Inflammatory macrophage treated with lipopolysaccharide for 1 hour (primary cell): ENCODE results near the gene SPOCK1.
"Not testable (repeated sequence)": the region's sequence is repeated elsewhere in the genome, so short reads cannot be mapped to it uniquely, and the experiment has no call there.

Experiments used
- DNase-seq, 2 donors: peaks; one replicate each; pipeline ENCODE4 v3.0.0-alpha.2; 2020 to 2022

The SPOCK1 gene

DNA sequence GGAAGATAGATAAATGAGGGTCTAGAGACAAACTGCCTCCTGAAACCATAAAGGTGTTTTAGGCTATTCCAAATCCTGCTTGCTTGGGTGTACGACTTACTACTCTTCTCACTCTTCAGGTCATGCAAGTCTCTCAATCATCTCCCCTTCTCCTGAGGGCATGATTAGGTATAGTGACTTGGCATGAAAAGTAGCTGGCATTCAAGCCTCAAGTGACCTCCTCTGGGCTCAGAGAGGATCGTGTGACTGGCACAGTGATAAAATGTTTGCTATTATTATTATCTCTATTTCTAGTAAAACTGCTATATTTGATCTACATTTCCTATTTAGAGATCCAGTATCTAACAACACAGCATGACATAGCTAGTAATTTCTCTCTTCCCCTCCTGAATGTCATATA lies 494.8 kb downstream of the SPOCK1 start:
- no peak for DNase-seq

DNA sequence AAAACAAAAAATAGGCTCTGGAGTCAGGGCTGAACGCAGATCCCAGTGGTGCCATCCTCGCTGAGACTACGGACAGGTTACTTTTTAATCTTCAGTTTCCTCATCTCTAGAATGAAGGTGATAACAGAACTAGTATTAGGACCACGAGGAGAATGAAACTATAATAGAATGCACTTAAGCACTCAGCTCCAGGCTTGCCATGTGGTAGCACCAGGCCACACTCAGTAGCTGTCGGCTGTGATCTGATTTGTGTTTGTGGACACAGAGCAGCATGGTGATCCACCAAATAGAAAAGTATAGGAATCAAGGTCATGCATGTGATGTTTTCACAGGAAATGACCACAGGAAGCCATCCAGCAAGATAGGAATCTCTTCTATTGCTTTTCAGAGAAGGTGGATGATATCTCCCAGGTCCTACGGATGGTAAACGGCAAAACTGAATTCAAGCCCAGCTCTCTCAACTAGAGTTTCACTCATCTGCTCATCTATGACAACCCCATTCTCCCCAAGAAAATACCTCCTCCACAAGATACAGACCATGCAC lies 498.0 kb downstream of the SPOCK1 start:
- no peak for DNase-seq

DNA sequence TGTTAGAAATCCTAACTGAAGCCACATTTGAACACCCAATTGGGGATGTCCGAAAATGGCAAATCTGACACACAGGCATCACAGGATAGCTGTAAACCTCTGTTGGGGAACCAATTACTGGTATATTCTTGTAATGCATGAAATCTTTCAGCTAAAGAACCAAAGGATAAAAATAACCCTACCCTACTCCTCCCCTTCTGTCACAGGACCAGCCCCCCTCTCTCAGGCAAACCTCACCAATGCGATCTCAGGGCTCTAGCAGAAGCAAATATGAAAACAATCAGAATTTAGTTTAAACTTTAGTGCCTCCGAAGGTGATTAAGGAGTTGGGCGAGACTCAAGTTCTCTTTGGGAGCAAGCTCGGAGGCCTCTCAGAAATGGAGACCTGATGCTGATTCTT lies 499.3 kb downstream of the SPOCK1 start:
- DNase-seq, result no peak

DNA sequence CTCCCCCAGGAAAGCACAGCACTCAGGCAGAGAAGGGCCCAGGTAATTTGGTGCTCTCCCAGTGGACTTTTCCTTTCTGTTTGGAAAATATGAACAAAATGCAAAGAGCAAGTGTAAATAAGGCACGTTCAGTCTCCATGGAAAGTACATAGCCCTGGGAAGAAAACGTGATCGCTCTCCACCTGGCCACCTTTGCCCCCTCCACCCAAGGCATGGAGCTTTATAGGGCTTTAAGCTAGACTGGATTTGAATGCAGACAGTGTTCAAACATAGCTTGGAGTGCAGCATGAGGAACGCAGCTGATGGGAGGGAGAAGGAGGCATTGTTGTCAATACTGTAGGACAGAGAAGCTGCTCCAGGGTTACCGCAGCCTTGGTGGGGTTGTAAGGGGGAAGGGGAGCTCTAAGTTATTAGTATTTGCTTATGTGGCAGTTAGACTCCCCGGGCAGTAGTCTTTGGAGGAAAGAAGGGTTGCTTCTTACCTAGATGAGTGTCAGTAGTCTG lies 500.2 kb downstream of the SPOCK1 start:
- DNase-seq, result no peak

DNA sequence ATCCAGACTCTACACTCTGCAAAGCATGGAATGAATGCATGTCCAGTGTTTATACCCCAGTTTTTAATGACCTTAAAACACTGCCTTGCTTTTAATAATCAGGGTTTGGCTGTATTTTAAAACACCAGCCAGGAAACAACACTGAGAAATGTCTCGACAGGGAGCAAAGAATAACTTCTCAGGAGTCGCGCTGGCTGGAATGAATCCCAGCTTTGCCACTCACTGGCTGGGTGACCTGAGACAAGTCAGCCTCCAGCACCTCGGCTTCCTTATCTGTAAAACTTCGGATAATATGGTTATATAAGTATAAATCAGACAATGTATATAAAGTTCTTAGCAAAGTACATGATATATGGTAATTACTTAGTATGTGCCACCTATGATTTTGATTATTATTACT lies 505.0 kb downstream of the SPOCK1 start:
- DNase-seq, result no peak

DNA sequence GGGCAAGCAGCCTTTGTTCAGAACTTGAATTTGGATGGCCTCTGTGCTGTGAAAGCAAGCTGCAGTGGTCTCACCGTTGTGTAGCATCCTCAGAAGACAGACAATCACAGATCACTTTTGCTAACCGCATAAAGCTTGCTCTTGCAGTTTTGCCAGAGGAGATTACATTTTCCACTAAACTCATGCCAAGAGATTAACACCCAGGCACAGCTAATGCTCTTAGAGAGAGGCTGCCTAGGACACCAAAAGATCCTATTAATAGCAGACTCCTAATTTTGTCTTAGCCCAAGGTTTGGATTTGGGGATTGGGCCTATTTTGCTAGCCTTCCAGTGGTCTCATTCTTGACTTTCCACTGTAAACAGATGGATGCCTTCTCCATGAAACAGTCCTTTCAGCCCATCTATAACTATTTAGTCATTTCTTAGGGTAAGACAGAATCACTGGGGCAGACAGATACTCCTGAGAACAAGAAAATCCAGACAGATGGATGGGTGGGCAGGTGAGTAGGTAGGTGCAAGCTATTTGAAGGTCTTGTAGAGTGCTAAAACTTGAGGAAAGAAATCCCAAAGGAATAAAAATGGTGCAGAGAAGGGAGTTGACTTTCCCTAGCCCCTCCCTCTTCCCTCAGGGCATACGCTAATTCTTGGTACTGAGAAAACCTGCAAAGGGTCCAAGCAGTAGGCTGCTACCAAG lies 506.2 kb downstream of the SPOCK1 start:
- DNase-seq, result no peak

DNA sequence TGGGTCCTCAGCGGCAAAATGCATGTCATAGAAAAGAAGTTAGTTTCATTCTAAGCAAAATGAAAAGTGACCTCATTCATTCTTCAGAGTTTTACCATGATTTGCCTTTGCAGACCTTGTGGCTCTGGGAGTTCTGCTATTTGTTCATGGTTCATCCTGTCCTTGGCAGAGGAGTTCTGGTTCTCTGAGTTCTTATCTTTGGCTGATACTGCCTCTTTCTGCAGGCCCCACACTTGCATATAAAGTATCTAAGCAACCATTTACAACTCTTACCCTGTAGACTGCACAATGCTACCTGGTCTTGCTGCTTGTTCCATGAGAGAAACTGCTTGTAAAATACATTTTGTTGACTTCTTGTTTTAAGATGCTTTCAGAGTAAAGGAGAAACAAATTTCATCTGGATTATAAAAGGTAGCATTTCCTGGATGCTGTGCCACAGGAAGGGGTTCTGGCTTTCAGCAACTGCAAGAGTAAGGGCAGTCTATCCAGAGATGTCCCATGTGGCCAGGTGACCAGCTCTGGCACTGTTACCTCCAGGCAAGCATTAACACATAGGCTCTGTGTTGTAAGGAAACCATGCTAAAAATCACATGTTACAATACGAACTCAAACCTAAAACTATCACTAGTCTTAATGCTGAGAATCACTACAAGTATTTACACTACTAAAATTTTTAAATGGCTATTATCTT lies 513.2 kb downstream of the SPOCK1 start:
- no peak for DNase-seq

DNA sequence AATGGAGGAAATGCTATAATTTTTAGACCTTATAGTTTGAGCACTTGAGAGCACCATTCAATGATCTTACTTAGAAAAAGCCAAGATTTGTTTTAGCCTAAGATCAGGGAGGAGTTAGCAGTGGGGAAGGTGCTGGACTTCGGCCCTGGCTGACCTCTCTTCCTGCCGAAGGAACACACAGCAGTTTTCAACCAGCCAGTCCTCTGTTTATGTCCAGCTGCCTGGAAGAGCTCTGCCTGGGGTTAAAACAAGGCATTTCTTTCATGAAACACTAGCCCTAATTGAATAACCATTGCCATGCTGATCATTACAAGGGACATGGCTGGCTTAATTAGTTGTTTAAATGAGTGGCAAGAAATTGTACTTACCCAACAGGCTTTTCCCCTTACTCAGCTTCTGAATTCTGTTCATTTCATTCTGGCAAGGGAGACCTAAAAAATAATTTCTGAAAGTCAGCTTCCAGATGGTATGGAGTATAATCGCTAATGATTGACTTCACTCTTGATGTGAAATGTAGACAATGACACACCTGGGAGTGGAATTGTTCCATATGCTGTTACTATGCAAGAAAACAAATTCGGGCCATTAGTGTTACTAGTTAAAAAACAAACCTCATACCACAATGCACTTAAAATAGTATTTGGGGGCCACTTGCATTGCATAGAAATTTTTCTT lies 514.2 kb downstream of the SPOCK1 start:
- no peak for DNase-seq

DNA sequence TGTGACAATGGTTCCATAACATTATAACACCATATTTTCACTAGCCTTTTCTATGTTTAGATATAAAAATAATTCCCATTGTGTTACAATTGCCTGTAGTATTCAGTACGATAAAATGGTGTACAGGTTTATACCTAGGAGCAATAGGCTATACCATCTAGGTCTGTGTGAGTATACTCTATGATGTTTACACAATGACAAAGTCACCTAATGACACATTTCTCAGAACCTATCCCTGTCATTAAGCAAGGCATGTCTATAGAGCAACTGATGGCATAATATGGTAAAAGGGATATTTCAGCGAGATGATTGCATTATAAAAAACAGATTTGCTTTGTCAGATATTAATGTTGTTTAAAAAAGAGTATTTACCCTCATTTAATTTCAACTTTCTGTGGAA lies 517.2 kb downstream of the SPOCK1 start:
- DNase-seq, result no peak

DNA sequence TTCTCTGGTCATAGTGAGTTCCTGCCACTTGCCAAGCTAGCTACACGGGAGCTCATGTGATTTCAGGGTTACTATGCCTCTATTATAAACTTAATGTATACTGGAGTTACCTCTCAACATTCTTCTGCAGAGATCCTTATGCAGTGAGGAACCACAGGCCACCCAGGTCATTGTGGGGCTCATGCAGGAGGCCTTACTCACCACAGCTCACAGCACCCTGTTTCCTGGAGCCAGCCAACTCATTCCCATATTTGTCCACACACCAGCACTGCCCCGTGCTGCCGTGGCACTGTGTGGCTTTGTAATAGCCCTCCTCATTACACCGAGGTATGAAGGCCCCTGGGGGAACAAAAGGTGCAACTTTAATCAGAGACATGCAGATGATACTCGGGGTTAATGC lies 520.0 kb downstream of the SPOCK1 start:
- no peak for DNase-seq

DNA sequence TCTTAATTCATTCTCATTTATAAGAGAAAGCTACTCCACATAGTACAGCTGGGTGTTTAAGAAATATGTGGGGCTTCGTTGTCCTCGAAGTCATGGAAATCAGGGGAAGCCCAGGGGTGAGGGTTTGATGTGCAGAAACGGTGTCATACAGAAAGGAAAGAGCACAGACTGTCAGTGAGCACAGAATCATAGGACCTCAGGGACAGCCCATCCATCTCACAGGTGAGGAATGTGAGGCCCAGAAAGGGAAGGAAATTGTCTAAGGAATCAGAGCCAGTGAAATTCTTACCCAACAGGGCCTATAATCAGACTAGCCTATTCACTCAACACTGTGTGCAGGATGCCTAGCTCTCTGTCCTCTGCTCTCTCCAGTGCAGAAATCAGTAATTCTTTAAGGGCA lies 535.6 kb downstream of the SPOCK1 start:
- no peak for DNase-seq

DNA sequence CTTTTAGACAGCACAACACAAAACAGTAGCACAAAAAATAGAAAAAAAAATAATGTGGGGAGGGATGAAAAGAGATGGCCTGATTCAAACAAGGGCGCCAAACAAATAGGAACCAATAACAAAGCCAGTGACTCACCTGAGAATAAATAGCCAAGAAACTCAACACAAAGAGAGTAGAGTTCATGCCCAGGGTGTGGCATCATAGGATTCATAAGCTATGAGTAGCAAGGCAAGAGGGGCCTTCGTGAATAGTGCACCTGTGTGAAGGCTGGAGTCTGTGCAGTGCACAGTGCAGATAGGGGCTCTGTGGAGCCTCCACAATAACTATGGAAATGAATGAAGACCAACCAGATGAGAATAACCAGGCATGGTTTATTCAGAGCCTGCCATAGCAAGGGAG lies 541.7 kb downstream of the SPOCK1 start:
- DNase-seq, result no peak

DNA sequence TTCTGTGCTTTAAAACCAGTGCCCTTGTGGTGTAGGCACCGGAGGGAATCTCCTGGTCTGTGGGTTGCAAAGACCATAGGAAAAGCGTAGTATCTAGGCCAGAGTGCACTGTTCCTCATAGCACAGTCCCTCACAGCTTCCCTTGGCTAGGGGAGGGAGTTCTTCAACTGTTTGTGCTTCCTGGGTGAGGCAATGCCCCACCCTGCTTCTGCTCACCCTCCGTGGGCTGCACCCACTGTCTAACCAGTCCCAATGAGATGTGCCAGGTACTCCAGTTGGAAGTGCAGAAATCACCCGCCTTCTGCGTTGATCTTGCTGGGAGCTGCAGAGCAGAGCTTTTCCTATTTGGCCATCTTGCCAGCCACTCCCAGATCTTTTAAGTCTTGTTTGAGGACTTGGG lies 545.0 kb downstream of the SPOCK1 start:
- DNase-seq, result not testable (repeated sequence)

DNA sequence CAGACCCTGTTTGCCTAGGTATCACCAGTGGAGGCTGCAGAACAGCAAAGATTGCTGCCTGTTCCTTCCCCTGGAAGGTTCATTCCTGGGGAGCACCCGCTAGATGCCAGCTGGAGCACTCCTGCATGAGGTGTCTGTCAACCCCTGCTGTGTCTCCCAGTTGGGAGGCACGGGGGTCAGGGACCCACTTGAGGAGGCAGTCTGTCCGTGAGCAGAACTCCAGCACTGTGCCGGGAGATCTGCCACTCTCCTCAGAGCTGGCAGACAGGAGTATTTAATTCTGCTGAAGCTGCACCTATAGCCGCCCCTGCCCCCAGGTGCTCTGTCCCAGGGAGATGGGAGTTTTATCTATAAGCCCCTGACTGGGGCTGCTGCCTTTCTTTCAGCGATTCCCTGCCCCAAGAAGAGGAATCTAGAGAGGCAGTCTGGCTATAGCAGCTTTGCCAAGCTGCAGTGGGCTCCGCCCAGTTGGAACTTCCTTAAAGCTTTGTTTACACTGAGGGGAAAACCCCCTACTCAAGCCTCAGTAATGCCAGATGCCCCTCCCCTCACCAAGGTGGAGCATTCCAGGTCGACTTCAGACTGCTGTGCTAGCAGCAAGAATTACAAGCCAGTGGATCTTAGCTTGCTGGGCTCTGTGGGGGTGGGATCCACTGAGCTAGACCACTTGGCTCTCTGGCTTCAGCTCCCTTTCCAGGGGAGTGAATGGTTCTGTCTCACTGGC lies 545.6 kb downstream of the SPOCK1 start:
- DNase-seq, result not testable (repeated sequence)

DNA sequence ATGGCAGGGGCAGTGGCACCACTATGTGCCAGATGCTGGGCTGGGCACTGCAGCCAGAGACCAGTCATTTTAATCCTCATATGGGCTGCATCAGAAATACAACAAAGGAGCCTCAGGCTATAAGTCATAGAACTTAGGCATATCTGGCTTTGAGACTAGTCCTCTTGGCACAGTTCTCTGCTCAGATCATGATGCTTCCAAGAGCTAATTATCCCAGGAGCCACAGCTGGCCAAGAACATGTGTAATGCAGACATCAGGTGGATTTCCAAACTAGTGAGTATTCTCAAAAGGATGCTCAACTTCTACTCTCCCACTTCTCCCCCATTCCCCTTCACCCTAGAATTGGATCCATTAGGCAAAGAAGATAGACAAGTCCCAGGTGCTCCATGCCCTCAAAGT lies 571.6 kb downstream of the SPOCK1 start:
- no peak for DNase-seq

DNA sequence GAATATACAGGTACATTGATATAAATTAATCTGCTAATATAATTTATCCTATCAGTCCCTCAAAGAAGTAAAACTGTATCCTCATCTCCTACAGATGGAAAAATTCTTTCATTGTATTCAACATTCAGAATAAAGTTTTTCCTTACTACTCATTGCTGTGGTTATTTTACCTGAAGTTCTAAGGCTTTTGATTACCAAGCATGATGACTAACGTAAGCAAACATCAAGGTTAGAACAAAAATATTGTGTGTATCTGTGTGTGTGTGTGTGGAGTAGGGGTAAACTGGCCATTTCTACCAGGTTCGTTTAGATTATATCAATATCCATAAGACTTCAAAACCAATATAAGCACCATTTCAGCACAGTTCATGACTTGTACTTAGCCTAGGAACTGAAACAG lies 573.1 kb downstream of the SPOCK1 start:
- no peak for DNase-seq
